GM12872 (cell line): Measurements from ENCODE around the gene NTM.

Experiments used
- TF ChIP-seq, protein P1 (sequence below): IDR thresholded peaks from 3 replicates; pipeline ENCODE4 v1.5.1; 2011; ENCODE audit warnings: low read depth, mild to moderate bottlenecking, low read length, moderate library complexity; ENCODE audit not compliant: insufficient read depth

Gene NTM

DNA sequence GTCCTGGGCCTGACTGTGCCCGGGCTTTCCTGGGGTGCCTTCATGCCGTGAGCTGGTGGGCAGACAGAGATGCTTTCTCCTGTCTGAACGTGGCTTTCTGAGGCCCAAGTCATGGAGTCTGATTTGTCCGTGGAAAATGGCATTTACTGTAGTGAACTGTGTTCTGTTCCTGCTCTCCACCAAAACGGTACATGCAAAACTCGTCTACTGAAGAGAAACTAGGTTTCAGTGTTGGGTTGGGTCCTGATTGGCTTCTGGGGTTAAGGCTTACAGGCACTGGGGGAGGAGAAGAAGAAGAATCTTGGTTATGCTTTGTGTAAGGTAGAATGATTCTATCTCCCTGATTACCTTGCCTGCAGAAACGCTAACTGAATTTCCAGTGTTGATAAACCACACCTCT lies 541.7 kb downstream of the NTM start:
- TF ChIP-seq, protein P1, sequence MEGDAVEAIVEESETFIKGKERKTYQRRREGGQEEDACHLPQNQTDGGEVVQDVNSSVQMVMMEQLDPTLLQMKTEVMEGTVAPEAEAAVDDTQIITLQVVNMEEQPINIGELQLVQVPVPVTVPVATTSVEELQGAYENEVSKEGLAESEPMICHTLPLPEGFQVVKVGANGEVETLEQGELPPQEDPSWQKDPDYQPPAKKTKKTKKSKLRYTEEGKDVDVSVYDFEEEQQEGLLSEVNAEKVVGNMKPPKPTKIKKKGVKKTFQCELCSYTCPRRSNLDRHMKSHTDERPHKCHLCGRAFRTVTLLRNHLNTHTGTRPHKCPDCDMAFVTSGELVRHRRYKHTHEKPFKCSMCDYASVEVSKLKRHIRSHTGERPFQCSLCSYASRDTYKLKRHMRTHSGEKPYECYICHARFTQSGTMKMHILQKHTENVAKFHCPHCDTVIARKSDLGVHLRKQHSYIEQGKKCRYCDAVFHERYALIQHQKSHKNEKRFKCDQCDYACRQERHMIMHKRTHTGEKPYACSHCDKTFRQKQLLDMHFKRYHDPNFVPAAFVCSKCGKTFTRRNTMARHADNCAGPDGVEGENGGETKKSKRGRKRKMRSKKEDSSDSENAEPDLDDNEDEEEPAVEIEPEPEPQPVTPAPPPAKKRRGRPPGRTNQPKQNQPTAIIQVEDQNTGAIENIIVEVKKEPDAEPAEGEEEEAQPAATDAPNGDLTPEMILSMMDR: no peak

DNA sequence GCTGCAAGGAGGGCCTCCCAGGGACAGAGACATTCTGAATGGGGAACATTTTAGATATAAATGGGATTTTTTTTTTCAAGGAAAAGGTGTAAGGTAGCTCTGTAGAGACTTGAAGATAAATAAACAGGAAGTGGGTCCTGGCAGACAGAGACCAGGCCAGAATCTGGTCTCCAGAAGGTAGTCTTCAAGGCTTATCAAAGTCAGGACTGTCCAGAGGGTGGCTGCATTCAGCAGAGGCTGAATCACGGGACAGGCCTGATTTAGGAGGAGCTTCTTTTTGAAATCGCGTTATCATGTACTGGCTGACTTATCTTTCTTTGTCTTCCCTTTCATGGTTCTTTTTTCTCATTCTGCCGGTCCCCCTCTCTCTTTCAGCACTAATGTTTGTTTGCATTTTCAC lies 542.9 kb downstream of the NTM start:
- TF ChIP-seq, protein P1: no peak

DNA sequence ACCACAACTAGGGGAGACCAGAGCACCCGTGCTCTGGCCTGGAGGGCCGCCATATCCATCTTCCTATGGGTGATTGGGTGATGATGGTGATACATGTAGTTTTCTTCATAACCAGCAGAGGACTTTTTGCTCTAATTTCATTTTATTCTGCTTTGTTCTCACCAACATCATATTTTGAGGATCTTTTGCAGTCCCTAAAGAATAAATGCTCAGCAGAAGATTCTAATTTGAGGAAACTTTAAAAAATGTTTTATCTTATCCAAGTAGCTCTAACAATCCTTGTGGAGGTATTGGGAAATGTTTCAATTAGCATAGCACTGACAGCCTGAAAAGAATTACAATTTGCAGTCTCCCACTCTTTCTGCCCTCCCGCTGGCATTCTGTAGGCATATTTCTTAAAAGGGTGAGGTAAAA lies 544.0 kb downstream of the NTM start:
- TF ChIP-seq, protein P1: 0 out of 3 replicates have a peak, but pooled peaks have one; percentile 25

DNA sequence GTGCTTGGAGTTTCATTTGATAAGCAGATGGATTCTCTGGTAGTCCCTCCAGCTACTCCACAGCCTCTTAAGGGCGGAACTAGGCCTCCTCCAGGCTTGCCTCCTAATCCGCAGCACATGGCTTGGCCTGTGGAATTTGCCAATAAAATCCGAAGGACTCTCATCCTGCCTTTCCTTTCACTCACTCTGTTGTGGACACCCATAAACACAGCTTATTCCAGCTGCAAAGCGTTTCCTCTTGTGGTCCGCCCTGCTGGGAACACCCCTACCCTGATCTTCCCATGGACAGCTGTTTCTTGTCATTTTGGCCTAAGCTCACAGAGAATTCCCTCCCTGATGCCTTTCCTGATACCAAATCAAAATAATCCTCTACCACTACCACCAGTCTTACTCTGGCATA lies 546.2 kb downstream of the NTM start:
- TF ChIP-seq, protein P1: no peak

DNA sequence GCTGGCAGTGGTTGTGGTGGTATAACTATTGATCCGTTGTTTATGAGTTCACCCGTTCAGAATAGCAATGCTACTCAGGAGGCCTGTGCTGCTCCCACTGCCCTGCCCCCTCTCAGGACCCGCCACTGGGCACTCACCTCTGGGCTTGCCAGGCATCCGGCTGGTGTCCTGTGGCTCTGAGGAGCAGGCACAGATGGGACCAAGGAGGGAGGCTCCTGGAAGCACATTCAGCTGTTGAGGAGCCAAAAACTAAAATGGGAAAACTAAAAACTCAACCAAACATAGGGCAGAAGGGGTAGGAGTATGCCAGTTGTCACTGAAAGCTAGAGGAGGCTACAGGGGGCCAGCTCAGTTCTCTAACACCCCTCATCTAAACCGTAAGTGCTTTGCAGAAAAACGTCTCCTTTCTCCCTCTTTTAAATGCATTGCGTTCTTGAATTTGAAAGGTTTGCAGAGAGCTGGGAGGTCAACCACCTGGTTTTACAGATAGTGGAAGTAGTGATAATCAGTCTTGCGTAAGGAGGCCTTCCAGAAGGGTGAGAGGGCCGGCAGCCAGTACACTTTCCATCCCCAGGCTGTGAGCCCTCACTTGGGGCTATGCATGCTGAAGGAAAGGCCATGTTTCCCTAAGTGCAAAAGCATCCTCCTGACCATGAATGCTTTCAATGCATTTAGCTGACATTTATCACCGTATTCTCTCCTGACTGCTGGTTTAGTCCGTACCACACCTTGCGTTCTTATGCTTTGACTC lies 547.4 kb downstream of the NTM start:
- TF ChIP-seq, protein P1: no peak

DNA sequence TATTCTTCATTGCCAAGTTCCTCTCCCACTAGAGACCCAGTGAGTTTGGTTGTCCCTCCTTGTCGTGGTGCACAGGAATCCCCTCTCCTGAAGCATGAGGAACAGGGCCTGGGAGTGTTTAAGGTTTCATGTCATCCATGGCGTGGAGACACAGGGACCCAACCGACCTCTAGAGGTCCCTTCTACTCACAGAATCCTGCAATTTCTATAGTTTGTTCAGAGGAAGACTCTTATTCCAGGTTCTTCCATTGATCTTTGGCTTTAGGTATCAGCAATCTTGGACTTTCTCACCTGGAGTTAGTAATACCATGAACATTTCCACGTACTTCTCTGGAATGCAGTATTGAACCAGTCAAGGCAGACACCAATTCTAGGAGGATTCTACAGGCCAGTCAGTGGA lies 548.2 kb downstream of the NTM start:
- TF ChIP-seq, protein P1: no peak

DNA sequence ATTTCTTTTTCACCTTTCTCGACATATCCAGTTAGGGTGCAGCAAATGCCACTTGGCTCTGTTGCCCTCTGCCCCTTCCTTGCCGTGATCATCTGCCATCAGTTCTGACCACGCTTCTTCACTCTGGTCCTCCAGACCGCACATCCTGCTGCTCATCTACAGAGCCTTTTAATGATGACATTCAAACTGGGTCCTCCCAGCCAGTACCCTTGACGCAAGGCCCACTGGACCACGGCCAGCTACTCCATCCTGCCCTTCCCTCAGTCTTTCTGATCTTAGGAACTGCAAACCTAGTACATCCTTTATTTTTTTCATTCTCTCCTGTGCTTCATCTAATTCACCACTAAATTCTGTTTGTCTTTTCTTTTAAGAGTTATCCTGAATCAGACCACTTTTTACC lies 551.8 kb downstream of the NTM start:
- TF ChIP-seq, protein P1: no peak
